ENCODE data around the gene NRG3. TPM values are rescaled to one million over a fixed set of nuclear protein-coding genes. Genes with fewer than 3 reads are reported as not detected.

The NRG3 gene
- total and polyA plus RNA-seq, 2 donors: 0.08 to 1.5 TPM

GRCh38 chr10:82399850-82400249, 524.9 kb downstream of the NRG3 start:
- DNase-seq (ENCODE audit: extremely low spot score): no peak
- H3K4me3 ChIP-seq (ENCODE audit: low read depth, low read length): no peak overlapping the region
- no peaks in the 10 kb centered on the region for H3K4me1 ChIP-seq (ENCODE audit: insufficient read depth)
- no peaks in the 10 kb centered on the region for H3K36me3 ChIP-seq (ENCODE audit: insufficient read depth)
- no peak overlapping the region for H3K27ac ChIP-seq (ENCODE audit: low read depth)
- WGBS: 52% methylated on average over 2 of the region's 2 CpGs

GRCh38 chr10:82400841-82401240, 525.8 kb downstream of the NRG3 start:
- Histone ChIP-seq H3K36me3 (ENCODE audit: insufficient read depth) (no peaks in the 10 kb centered on the region), H3K4me1 (ENCODE audit: insufficient read depth) (no peaks in the 10 kb centered on the region), H3K27ac (ENCODE audit: low read depth) (no peak overlapping the region), H3K4me3 (ENCODE audit: low read depth, low read length) (no peak overlapping the region)
- 54% methylated on average over 1 of the region's 1 CpG for WGBS
- DNase-seq (ENCODE audit: extremely low spot score): no peak

- Histone ChIP-seq H3K36me3 (ENCODE audit: insufficient read depth) (no peaks in the 10 kb centered on the region), H3K4me3 (ENCODE audit: low read depth, low read length) (no peak overlapping the region), H3K4me1 (ENCODE audit: insufficient read depth) (no peaks in the 10 kb centered on the region), H3K27ac (ENCODE audit: low read depth) (no peak overlapping the region)
- DNase-seq (ENCODE audit: extremely low spot score): no peak
- 51% methylated on average over 4 of the region's 4 CpGs for WGBS
These were observed 528.0 kb downstream of the NRG3 start for GRCh38 chr10:82402906-82403401.

- H3K27ac ChIP-seq (ENCODE audit: low read depth): no peak overlapping the region
- no peaks in the 10 kb centered on the region for H3K36me3 ChIP-seq (ENCODE audit: insufficient read depth)
- no peak overlapping the region for H3K4me3 ChIP-seq (ENCODE audit: low read depth, low read length)
- 86% methylated on average over 2 of the region's 2 CpGs for WGBS
- DNase-seq (ENCODE audit: extremely low spot score): no peak
- H3K4me1 ChIP-seq (ENCODE audit: insufficient read depth): no peaks in the 10 kb centered on the region
These were observed 534.7 kb downstream of the NRG3 start for GRCh38 chr10:82409671-82410070.

GRCh38 chr10:82411416-82411815, 536.4 kb downstream of the NRG3 start:
- Histone ChIP-seq H3K4me1 (ENCODE audit: insufficient read depth) (no peaks in the 10 kb centered on the region), H3K27ac (ENCODE audit: low read depth) (no peak overlapping the region), H3K4me3 (ENCODE audit: low read depth, low read length) (no peak overlapping the region), H3K36me3 (ENCODE audit: insufficient read depth) (no peaks in the 10 kb centered on the region)
- DNase-seq (ENCODE audit: extremely low spot score): no peak
- WGBS: 71% methylated on average over 4 of the region's 4 CpGs

GRCh38 chr10:82420001-82420400, 545.0 kb downstream of the NRG3 start:
- DNase-seq (ENCODE audit: extremely low spot score): no peak
- WGBS: 61% methylated on average over 2 of the region's 2 CpGs
- no peaks in the 10 kb centered on the region for H3K36me3 ChIP-seq (ENCODE audit: insufficient read depth)
- H3K4me3 ChIP-seq (ENCODE audit: low read depth, low read length): no peak overlapping the region
- no peak overlapping the region for H3K27ac ChIP-seq (ENCODE audit: low read depth)
- H3K4me1 ChIP-seq (ENCODE audit: insufficient read depth): no peaks in the 10 kb centered on the region

GRCh38 chr10:82429302-82429701, 554.3 kb downstream of the NRG3 start:
- no peak for DNase-seq (ENCODE audit: extremely low spot score)
- Histone ChIP-seq H3K4me3 (ENCODE audit: low read depth, low read length) (no peak overlapping the region), H3K36me3 (ENCODE audit: insufficient read depth) (no peaks in the 10 kb centered on the region), H3K27ac (ENCODE audit: low read depth) (no peak overlapping the region), H3K4me1 (ENCODE audit: insufficient read depth) (no peaks in the 10 kb centered on the region)

GRCh38 chr10:82438277-82438676, 563.3 kb downstream of the NRG3 start:
- no peak overlapping the region for H3K4me3 ChIP-seq (ENCODE audit: low read depth, low read length)
- no peaks in the 10 kb centered on the region for H3K4me1 ChIP-seq (ENCODE audit: insufficient read depth)
- H3K36me3 ChIP-seq (ENCODE audit: insufficient read depth): no peaks in the 10 kb centered on the region
- no peak for DNase-seq (ENCODE audit: extremely low spot score)
- 82% methylated on average over 1 of the region's 1 CpG for WGBS
- no peak overlapping the region for H3K27ac ChIP-seq (ENCODE audit: low read depth)

- DNase-seq (ENCODE audit: extremely low spot score): no peak
- no peak overlapping the region for H3K4me3 ChIP-seq (ENCODE audit: low read depth, low read length)
- H3K27ac ChIP-seq (ENCODE audit: low read depth): no peak overlapping the region
- no peaks in the 10 kb centered on the region for H3K4me1 ChIP-seq (ENCODE audit: insufficient read depth)
- H3K36me3 ChIP-seq (ENCODE audit: insufficient read depth): no peaks in the 10 kb centered on the region
These were observed 565.8 kb downstream of the NRG3 start for GRCh38 chr10:82440775-82441174.

- Histone ChIP-seq H3K4me3 (ENCODE audit: low read depth, low read length) (no peak overlapping the region), H3K27ac (ENCODE audit: low read depth) (no peak overlapping the region), H3K36me3 (ENCODE audit: insufficient read depth) (no peaks in the 10 kb centered on the region), H3K4me1 (ENCODE audit: insufficient read depth) (no peaks in the 10 kb centered on the region)
- no peak for DNase-seq (ENCODE audit: extremely low spot score)
- 85% methylated on average over 3 of the region's 3 CpGs for WGBS
These were observed 577.1 kb downstream of the NRG3 start for GRCh38 chr10:82452046-82452445.

GRCh38 chr10:82452676-82453075, 577.7 kb downstream of the NRG3 start:
- Histone ChIP-seq H3K27ac (ENCODE audit: low read depth) (no peak overlapping the region), H3K36me3 (ENCODE audit: insufficient read depth) (no peaks in the 10 kb centered on the region), H3K4me1 (ENCODE audit: insufficient read depth) (no peaks in the 10 kb centered on the region), H3K4me3 (ENCODE audit: low read depth, low read length) (no peak overlapping the region)
- 26% methylated on average over 1 of the region's 1 CpG for WGBS
- no peak for DNase-seq (ENCODE audit: extremely low spot score)

GRCh38 chr10:82453678-82454293, 578.8 kb downstream of the NRG3 start:
- Histone ChIP-seq H3K36me3 (ENCODE audit: insufficient read depth) (no peaks in the 10 kb centered on the region), H3K4me1 (ENCODE audit: insufficient read depth) (no peaks in the 10 kb centered on the region), H3K4me3 (ENCODE audit: low read depth, low read length) (no peak overlapping the region), H3K27ac (ENCODE audit: low read depth) (no peak overlapping the region)
- 38% methylated on average over 2 of the region's 2 CpGs for WGBS
- DNase-seq (ENCODE audit: extremely low spot score): no peak

GRCh38 chr10:82462910-82463551, 588.0 kb downstream of the NRG3 start:
- Histone ChIP-seq H3K4me3 (ENCODE audit: low read depth, low read length) (no peak overlapping the region), H3K27ac (ENCODE audit: low read depth) (no peak overlapping the region), H3K4me1 (ENCODE audit: insufficient read depth) (no peaks in the 10 kb centered on the region), H3K36me3 (ENCODE audit: insufficient read depth) (no peaks in the 10 kb centered on the region)
- no peak for DNase-seq (ENCODE audit: extremely low spot score)
- 80% methylated on average over 4 of the region's 4 CpGs for WGBS

- WGBS: 69% methylated on average over 1 of the region's 1 CpG
These were observed 588.6 kb downstream of the NRG3 start for GRCh38 chr10:82463614-82464013.

More at GRCh38 chr10:82463614-82464013, 588.6 kb downstream of the NRG3 start:
- no peaks in the 10 kb centered on the region for H3K36me3 ChIP-seq (ENCODE audit: insufficient read depth)
- DNase-seq (ENCODE audit: extremely low spot score): no peak
- H3K27ac ChIP-seq (ENCODE audit: low read depth): no peak overlapping the region
- H3K4me1 ChIP-seq (ENCODE audit: insufficient read depth): no peaks in the 10 kb centered on the region
- H3K4me3 ChIP-seq (ENCODE audit: low read depth, low read length): no peak overlapping the region
